ENCODE results near the gene PXYLP1.

DNA sequence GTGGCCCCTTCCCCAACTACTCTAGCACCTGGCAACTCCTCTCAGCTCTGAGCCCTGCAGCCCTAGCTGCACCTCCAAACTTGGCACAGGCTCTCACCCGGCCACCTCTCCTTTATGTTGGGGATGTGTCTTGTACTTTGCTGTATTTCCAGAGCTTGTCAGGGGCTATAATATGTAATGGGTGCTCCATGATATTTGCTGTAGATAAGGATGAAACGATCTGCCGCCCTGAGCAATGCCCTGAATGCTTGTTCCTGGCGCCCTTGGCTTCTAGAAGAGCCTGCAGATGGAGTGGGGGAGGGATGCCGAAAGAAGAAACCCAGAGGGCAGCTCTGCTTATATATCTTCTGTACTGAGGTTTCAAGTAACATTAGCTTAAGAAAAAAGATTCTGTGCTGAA, 100.8 kb downstream of the PXYLP1 start:
- TF ChIP-seq, protein P1, sequence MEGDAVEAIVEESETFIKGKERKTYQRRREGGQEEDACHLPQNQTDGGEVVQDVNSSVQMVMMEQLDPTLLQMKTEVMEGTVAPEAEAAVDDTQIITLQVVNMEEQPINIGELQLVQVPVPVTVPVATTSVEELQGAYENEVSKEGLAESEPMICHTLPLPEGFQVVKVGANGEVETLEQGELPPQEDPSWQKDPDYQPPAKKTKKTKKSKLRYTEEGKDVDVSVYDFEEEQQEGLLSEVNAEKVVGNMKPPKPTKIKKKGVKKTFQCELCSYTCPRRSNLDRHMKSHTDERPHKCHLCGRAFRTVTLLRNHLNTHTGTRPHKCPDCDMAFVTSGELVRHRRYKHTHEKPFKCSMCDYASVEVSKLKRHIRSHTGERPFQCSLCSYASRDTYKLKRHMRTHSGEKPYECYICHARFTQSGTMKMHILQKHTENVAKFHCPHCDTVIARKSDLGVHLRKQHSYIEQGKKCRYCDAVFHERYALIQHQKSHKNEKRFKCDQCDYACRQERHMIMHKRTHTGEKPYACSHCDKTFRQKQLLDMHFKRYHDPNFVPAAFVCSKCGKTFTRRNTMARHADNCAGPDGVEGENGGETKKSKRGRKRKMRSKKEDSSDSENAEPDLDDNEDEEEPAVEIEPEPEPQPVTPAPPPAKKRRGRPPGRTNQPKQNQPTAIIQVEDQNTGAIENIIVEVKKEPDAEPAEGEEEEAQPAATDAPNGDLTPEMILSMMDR (IDR thresholded peaks at IDR 0.05; ENCODE audit: poor library complexity), result no peak
- no peak for TF ChIP-seq EZH2phosphoT487 (IDR thresholded peaks at IDR 0.05; ENCODE audit: low read depth, severe bottlenecking, unreplicated experiment)

Data from hepatocyte (in vitro differentiated cells).